ENCODE measurements around the gene ACSS1. TPM values are rescaled to one million over a fixed set of nuclear protein-coding genes. Genes with fewer than 3 reads are reported as not detected.
A peak's percentile ranks its signal among the peaks of the same experiment; 100 is the strongest.

The ACSS1 gene
- total RNA-seq, 2 experiments from 2014 or later, result 17.5 to 18.2 TPM

DNA sequence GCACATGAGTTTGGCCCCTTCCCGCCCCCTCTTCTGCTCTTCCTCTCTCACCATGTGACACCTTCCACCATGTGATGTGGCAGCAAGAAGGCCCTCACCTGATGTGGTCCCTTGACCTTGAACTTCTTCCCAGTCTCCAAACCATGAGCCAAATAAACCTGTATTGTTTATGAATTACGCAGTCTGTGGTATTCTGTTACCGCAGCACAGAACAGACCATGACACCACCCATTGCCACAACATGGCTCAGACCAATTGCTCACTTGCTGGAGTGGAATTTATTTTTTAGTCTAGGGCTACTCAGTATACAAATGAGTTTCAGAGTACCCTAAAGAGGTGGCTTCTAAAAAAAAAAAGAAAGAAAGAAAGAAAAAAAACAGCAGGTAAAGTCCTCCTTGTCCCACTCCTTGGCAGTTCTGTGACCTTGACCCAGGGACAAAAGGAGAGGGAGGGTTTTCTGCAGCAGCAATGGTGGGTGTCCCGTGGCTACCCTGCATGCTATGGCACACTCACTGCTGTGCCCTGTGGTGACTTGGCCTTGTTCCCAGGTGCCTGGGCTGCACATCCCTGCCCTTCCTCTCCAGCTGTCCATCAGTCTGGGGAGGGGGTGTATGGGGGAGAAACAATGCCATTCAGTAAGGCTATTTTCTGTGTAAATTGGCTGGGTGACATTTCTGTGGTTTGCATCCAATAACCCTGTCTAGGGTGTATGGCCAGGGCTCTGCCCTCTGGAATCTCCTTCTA, 29.4 kb upstream of the ACSS1 start:
- no peaks in the 10 kb centered on the region for H3K9me3 Mint-ChIP-seq
- CTCF ChIA-PET, result no interaction called here
- H3K36me3 Mint-ChIP-seq (ENCODE audit: low read depth), result no peaks in the 10 kb centered on the region
- POLR2A ChIA-PET, result no interaction called here
- peaks cover 28% of the 10 kb centered on the region for H3K27me3 Mint-ChIP-seq
- intact Hi-C loops (cut with micrococcal nuclease), result no loop called here
- no peak for ATAC-seq
- TF ChIP-seq, protein P1, sequence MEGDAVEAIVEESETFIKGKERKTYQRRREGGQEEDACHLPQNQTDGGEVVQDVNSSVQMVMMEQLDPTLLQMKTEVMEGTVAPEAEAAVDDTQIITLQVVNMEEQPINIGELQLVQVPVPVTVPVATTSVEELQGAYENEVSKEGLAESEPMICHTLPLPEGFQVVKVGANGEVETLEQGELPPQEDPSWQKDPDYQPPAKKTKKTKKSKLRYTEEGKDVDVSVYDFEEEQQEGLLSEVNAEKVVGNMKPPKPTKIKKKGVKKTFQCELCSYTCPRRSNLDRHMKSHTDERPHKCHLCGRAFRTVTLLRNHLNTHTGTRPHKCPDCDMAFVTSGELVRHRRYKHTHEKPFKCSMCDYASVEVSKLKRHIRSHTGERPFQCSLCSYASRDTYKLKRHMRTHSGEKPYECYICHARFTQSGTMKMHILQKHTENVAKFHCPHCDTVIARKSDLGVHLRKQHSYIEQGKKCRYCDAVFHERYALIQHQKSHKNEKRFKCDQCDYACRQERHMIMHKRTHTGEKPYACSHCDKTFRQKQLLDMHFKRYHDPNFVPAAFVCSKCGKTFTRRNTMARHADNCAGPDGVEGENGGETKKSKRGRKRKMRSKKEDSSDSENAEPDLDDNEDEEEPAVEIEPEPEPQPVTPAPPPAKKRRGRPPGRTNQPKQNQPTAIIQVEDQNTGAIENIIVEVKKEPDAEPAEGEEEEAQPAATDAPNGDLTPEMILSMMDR (IDR thresholded peaks at IDR 0.05), result no peak
- DNase-seq, result no peak
- H3K27ac Mint-ChIP-seq, result no peak overlapping the region
- peaks cover 39% of the 10 kb centered on the region for H3K4me1 Mint-ChIP-seq (ENCODE audit: low read depth)
- H3K4me3 Mint-ChIP-seq, result no peak overlapping the region

DNA sequence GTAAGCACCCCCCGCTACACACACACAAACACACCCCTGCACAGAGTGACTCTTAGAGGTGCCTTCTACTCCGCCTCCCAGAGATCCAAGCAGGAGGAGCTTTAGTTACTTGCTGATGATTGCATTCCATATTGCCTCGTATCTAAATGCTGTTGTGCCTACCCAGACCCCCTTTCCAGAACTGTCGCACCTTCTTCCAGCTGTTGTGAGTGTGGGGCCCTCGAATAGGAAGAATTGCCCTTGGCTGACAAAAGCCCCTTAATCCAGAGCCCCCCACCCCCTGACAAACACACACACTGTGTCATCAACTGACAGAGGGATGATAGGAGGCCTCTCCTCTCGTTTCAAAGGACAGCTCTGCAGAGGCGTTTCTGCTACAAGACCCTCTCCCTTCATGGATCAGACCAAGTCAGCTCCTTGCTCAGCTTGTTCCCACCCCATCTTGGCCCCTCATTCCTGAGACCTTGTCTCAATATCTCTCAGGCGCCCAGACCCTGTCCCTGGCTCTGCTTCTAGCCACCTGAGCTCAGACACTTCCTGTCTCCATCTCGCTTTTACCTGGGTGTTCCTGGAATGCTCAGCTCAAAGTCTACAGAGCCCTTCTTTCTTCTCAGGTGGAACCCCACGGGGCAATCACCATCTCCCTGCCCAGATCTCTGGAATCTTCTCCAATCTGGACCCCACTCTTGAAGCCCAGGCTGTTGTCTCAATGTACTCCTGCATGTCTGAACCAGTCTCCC, 28.0 kb upstream of the ACSS1 start:
- Mint-ChIP-seq H3K9me3 (no peaks in the 10 kb centered on the region), H3K27ac (no peak overlapping the region), H3K27me3 (peaks cover 35% of the 10 kb centered on the region), H3K36me3 (ENCODE audit: low read depth) (no peaks in the 10 kb centered on the region), H3K4me3 (no peak overlapping the region), H3K4me1 (ENCODE audit: low read depth) (peaks cover 26% of the 10 kb centered on the region)
- intact Hi-C loops (cut with micrococcal nuclease), result no loop called here
- DNase-seq (no peak), ATAC-seq (no peak)
- POLR2A ChIA-PET, result no interaction called here
- CTCF ChIA-PET, result no interaction called here
- TF ChIP-seq, protein P1 (IDR thresholded peaks at IDR 0.05), result no peak

DNA sequence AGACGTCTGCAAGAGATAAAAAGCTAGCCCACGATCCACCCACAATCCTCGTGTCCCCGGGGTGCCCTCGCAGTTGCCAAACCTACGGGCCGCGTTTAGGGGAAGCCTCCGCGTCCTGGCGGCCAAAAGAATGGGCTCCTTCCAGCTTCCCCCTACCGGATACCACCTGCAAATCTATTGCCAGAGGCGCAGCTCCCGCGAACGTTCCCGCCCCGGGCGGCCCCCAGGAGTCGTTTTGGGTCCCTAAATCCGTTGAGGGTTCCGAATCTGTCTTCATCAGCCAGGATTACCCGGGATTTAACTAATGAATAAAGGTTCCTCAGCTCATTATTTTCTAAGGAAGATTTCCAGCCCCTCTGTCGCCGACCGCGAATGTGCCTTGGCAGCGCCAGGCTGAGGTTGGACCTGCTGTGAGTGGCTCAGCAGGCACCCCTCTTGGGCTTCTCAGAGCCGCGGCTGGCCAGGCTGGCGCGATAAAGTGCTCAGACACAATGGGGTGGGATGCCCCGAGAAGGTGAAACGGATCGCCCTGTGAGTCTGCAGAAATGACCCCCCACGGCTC, 26.8 kb upstream of the ACSS1 start:
- Mint-ChIP-seq H3K4me1 (ENCODE audit: low read depth) (peaks cover 14% of the 10 kb centered on the region), H3K36me3 (ENCODE audit: low read depth) (no peaks in the 10 kb centered on the region), H3K9me3 (no peaks in the 10 kb centered on the region), H3K4me3 (no peak overlapping the region), H3K27ac (no peak overlapping the region), H3K27me3 (peaks cover 45% of the 10 kb centered on the region)
- TF ChIP-seq, protein P1 (IDR thresholded peaks at IDR 0.05), result no peak
- DNase-seq (no peak), ATAC-seq (peak; percentile 29)
- CTCF ChIA-PET, result interaction anchor here (1.0 to 1.7 kb wide), 2 partner anchors 14 to 91 kb away, joined by 3 to 5 read pairs; no protein-coding TSS in a partner anchor
- POLR2A ChIA-PET, result no interaction called here
- intact Hi-C loops (cut with micrococcal nuclease), result loop anchor here (5.0 kb wide), 1 partner anchor 78 kb away; no protein-coding TSS in a partner anchor

DNA sequence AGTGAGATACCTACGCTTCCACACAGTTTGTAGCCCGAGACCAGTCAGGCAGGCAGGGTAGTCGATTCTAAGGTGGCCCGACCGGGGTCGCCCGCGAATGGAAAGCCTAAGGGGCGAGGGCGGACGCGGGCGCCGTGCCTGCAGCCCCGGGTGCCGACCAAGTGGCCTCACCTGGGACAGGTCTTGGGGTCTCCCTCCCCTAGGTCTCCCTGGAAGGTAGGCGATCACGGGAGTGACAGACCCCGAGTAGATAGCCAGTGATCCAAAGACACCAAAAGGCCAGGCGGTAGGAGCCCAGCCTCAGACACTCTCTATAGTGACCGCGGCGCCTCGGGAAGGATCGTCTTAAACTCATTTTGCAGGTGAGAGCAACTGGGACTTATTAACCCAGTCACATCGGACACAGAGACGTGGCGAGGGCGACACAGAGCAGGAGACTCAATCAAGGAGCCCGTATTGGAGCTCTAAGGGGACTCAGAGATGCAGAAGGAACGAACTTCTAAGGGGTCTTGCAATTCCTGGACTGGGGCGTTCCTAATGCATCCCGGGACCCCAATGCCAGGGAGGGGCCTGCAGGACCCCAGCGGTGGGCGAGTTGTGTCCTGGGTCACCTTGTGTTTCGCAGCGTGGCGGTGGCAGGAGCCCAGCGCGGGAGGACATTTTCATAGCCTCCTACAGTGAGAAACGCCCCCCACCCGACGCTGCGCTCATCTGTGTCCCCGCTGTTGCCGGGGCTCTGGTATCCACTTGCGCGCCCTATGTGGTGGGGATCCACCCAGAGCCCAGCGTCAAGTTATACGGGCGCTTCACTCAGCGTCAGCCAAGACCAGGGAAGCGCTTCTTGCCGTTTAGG, 26.1 kb upstream of the ACSS1 start:
- H3K27me3 Mint-ChIP-seq, result peaks cover 51% of the 10 kb centered on the region
- peak; percentile 27 for ATAC-seq
- no peak overlapping the region for H3K27ac Mint-ChIP-seq

More for the DNA sequence above, 26.1 kb upstream of the ACSS1 start:
- Mint-ChIP-seq H3K9me3 (no peaks in the 10 kb centered on the region), H3K4me1 (ENCODE audit: low read depth) (peaks cover 11% of the 10 kb centered on the region), H3K4me3 (no peak overlapping the region), H3K36me3 (ENCODE audit: low read depth) (no peaks in the 10 kb centered on the region)
- ChIA-PET CTCF (interaction anchor here (1.0 to 1.7 kb wide), 2 partner anchors 15 to 90 kb away, joined by 3 to 5 read pairs; no protein-coding TSS in a partner anchor), POLR2A (no interaction called here)
- intact Hi-C loops (cut with micrococcal nuclease), result loop anchor here (5.0 kb wide), 1 partner anchor 78 kb away; no protein-coding TSS in a partner anchor
- TF ChIP-seq, protein P1 (IDR thresholded peaks at IDR 0.05), result no peak
- peak; percentile 24 for DNase-seq

Data from activated CD8-positive, alpha-beta T cell treated with anti-CD3 and anti-CD28 coated beads for 36 hours (primary cell).